Skeletal muscle cell (primary cell): Measurements from ENCODE around the gene TNPO1.

Source experiments
- DNase-seq: peaks from one replicate; pipeline ENCODE4 v3.0.0-alpha.2; 2010; ENCODE audit warnings: low read depth
- H3K4me3 ChIP-seq: 2 replicates; pipeline ENCODE4 v1.5.1; 2011; ENCODE audit warnings: low read depth, mild to moderate bottlenecking, control low read depth, low read length, moderate library complexity

Gene TNPO1

GRCh38 chr5:72817076-72817481, 618 bp downstream of the TNPO1 start:
- peak; percentile 36 for DNase-seq
- peak overlapping the region; percentile 88 for H3K4me3 ChIP-seq

- H3K4me3 ChIP-seq: peak overlapping the region; percentile 88
- no peak for DNase-seq
Observed at GRCh38 chr5:72817671-72818266, 1.3 kb downstream of the TNPO1 start.

GRCh38 chr5:72818866-72819534, 2.5 kb downstream of the TNPO1 start:
- no peak for DNase-seq
- H3K4me3 ChIP-seq: peak overlapping the region; percentile 88

GRCh38 chr5:72821776-72822175, 5.3 kb downstream of the TNPO1 start:
- no peak overlapping the region for H3K4me3 ChIP-seq
- no peak for DNase-seq

GRCh38 chr5:72822944-72823343, 6.5 kb downstream of the TNPO1 start:
- DNase-seq: no peak
- H3K4me3 ChIP-seq: no peak overlapping the region

- H3K4me3 ChIP-seq: no peak overlapping the region
- no peak for DNase-seq
Observed at GRCh38 chr5:72829707-72830106, 13.2 kb downstream of the TNPO1 start.

GRCh38 chr5:72830362-72830761, 13.9 kb downstream of the TNPO1 start:
- DNase-seq: no peak
- no peak overlapping the region for H3K4me3 ChIP-seq

- H3K4me3 ChIP-seq: no peak overlapping the region
- no peak for DNase-seq
Observed at GRCh38 chr5:72831685-72832084, 15.2 kb downstream of the TNPO1 start.

- no peak for DNase-seq
- no peak overlapping the region for H3K4me3 ChIP-seq
Observed at GRCh38 chr5:72834924-72835323, 18.5 kb downstream of the TNPO1 start.

- H3K4me3 ChIP-seq: no peak overlapping the region
- no peak for DNase-seq
Observed at GRCh38 chr5:72835633-72836032, 19.2 kb downstream of the TNPO1 start.

GRCh38 chr5:72836810-72837209, 20.3 kb downstream of the TNPO1 start:
- no peak overlapping the region for H3K4me3 ChIP-seq
- no peak for DNase-seq

GRCh38 chr5:72837524-72838096, 21.1 kb downstream of the TNPO1 start:
- no peak for DNase-seq
- no peak overlapping the region for H3K4me3 ChIP-seq

GRCh38 chr5:72840041-72840440, 23.6 kb downstream of the TNPO1 start:
- H3K4me3 ChIP-seq: no peak overlapping the region
- DNase-seq: no peak

GRCh38 chr5:72841756-72842535, 25.5 kb downstream of the TNPO1 start:
- no peak overlapping the region for H3K4me3 ChIP-seq
- DNase-seq: no peak

- DNase-seq: no peak
Observed at GRCh38 chr5:72842816-72843215, 26.4 kb downstream of the TNPO1 start.

GRCh38 chr5:72844218-72844603, 27.8 kb downstream of the TNPO1 start:
- no peak overlapping the region for H3K4me3 ChIP-seq
- DNase-seq: no peak

More at GRCh38 chr5:72842816-72843215, 26.4 kb downstream of the TNPO1 start:
- no peak overlapping the region for H3K4me3 ChIP-seq

GRCh38 chr5:72845889-72846288, 29.4 kb downstream of the TNPO1 start:
- no peak overlapping the region for H3K4me3 ChIP-seq
- no peak for DNase-seq

- no peak for DNase-seq
- no peak overlapping the region for H3K4me3 ChIP-seq
Observed at GRCh38 chr5:72846483-72846882, 30.0 kb downstream of the TNPO1 start.

GRCh38 chr5:72847439-72847838, 31.0 kb downstream of the TNPO1 start:
- peak overlapping the region; percentile 79 for H3K4me3 ChIP-seq
- DNase-seq: no peak

- peak overlapping the region; percentile 79 for H3K4me3 ChIP-seq
- peak; percentile 81 for DNase-seq
Observed at GRCh38 chr5:72847989-72848473, 31.6 kb downstream of the TNPO1 start.
